ENCODE data around the gene TRIM14.

DNA sequence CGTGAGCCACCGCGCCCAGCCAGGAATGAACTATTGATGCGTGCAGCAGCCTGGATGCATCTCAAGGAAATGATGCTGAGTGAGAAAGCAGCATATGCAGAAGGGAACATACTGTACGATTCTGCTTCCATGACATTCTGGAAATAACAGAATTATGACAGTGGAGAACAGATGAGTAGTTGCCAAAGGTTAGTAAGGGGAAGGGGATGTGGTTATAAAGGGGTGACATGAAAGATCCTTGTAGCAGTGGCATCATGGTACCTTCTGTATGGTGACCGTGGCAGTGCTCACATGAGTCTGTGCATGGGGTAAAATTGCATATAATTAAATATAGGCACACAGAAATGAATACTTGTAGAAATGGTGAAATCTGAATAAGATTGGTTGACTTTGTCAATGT is 49.5 kb downstream of the TRIM14 start:
- TF ChIP-seq, protein P1, sequence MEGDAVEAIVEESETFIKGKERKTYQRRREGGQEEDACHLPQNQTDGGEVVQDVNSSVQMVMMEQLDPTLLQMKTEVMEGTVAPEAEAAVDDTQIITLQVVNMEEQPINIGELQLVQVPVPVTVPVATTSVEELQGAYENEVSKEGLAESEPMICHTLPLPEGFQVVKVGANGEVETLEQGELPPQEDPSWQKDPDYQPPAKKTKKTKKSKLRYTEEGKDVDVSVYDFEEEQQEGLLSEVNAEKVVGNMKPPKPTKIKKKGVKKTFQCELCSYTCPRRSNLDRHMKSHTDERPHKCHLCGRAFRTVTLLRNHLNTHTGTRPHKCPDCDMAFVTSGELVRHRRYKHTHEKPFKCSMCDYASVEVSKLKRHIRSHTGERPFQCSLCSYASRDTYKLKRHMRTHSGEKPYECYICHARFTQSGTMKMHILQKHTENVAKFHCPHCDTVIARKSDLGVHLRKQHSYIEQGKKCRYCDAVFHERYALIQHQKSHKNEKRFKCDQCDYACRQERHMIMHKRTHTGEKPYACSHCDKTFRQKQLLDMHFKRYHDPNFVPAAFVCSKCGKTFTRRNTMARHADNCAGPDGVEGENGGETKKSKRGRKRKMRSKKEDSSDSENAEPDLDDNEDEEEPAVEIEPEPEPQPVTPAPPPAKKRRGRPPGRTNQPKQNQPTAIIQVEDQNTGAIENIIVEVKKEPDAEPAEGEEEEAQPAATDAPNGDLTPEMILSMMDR (IDR thresholded peaks at IDR 0.05): no peak
- TF ChIP-seq ZNF263 (CRISPR knock-in tag; IDR thresholded peaks at IDR 0.05; ENCODE audit: low read depth) (no peak), ESRRA (CRISPR knock-in tag; IDR thresholded peaks at IDR 0.05; ENCODE audit: borderline replicate concordance) (no peak), KAT7 (CRISPR knock-in tag; IDR thresholded peaks at IDR 0.05; ENCODE audit: borderline replicate concordance) (no peak), CREM (CRISPR knock-in tag; IDR thresholded peaks at IDR 0.05) (no peak)
- TF ChIP-seq, protein P2, sequence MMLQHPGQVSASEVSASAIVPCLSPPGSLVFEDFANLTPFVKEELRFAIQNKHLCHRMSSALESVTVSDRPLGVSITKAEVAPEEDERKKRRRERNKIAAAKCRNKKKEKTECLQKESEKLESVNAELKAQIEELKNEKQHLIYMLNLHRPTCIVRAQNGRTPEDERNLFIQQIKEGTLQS (CRISPR knock-in tag; conservative IDR thresholded peaks at IDR 0.05): no peak
- TF ChIP-seq, protein P3, sequence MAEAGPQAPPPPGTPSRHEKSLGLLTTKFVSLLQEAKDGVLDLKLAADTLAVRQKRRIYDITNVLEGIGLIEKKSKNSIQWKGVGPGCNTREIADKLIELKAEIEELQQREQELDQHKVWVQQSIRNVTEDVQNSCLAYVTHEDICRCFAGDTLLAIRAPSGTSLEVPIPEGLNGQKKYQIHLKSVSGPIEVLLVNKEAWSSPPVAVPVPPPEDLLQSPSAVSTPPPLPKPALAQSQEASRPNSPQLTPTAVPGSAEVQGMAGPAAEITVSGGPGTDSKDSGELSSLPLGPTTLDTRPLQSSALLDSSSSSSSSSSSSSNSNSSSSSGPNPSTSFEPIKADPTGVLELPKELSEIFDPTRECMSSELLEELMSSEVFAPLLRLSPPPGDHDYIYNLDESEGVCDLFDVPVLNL (CRISPR knock-in tag; IDR thresholded peaks at IDR 0.05; ENCODE audit: borderline replicate concordance, low read depth): no peak

Data from WTC11 (cell line).